H1 (cell line): ENCODE measurements around the gene PPID. TPM values are rescaled to one million over a fixed set of nuclear protein-coding genes. Genes with fewer than 3 reads are reported as not detected.
"Not testable (repeated sequence)": the region's sequence is repeated elsewhere in the genome, so short reads cannot be mapped to it uniquely, and the experiment has no call there.

Source experiments
- CTCF ChIA-PET: fragments of 300-600 bp; sonication (Branson Sonifier 250); formaldehyde crosslinking; loops from one replicate; lab custom pipeline; 2021; ENCODE audit not compliant: partially characterized antibody; lab: Charles Lee
- POLR2A ChIA-PET: fragments of 300-600 bp; sonication (Branson Sonifier 250); formaldehyde crosslinking; loops from one replicate; lab custom pipeline; 2021; ENCODE audit warnings: inconsistent platforms; ENCODE audit not compliant: partially characterized antibody; lab: Charles Lee
- DNase-seq, 2 experiments: peaks; one replicate each; pipeline versions ENCODE4 v3.0.0 to v3.0.0-alpha.2; 2010 to 2022; ENCODE audit warnings: low spot score in 2 of 2, low read depth in 1 of 2, mixed read lengths in 1 of 2
- FAIRE-seq: peaks from 2 replicates; lab custom pipeline; 2011; peaks lifted over from hg19 to GRCh38; lab: Jason Lieb, UNC
- H2AFZ ChIP-seq: 2 replicates; pipeline ENCODE4 v1.8.1; 2012; ENCODE audit warnings: low read length, inconsistent platforms
- H2AK5ac ChIP-seq: 2 replicates; pipeline ENCODE4 v1.6.1; 2013; ENCODE audit warnings: low read depth, low read length
- H2BK120ac ChIP-seq: replicated peaks from 2 replicates; pipeline ENCODE3; 2013; ENCODE audit warnings: low read depth, low read length, inconsistent platforms
- H2BK12ac ChIP-seq: 2 replicates; pipeline ENCODE4 v1.6.1; 2013; ENCODE audit warnings: low read depth, low read length
- H2BK15ac ChIP-seq: 2 replicates; pipeline ENCODE4 v1.6.1; 2013; ENCODE audit warnings: low read length
- H2BK20ac ChIP-seq: 2 replicates; pipeline ENCODE4 v1.6.1; 2013; ENCODE audit warnings: low read length
- H2BK5ac ChIP-seq: 2 replicates; pipeline ENCODE4 v1.6.1; 2013; ENCODE audit warnings: low read depth, low read length
- H3K14ac ChIP-seq: 2 replicates; pipeline ENCODE4 v1.6.1; 2013; ENCODE audit warnings: inconsistent platforms; ENCODE audit not compliant: insufficient read length
- H3K18ac ChIP-seq: 2 replicates; pipeline ENCODE4 v1.6.1; 2013; ENCODE audit warnings: low read length; ENCODE audit errors: extremely low read depth
- H3K23ac ChIP-seq: 2 replicates; pipeline ENCODE4 v1.6.1; 2013; ENCODE audit warnings: inconsistent platforms; ENCODE audit not compliant: insufficient read length
- H3K23me2 ChIP-seq: 2 replicates; pipeline ENCODE4 v1.6.1; 2013; ENCODE audit warnings: low read depth, low read length
- H3K27ac ChIP-seq: 2 replicates; pipeline ENCODE4 v1.6.1; 2011; ENCODE audit warnings: low read depth, low read length, inconsistent platforms
- H3K27me3 ChIP-seq, 4 experiments: replicated peaks in 1 of 4; 1 replicate in 1 of 4; 2 replicates in 3 of 4; pipeline versions ENCODE4 v1.6.1 to v1.8.1; 2011 to 2013; ENCODE audit warnings: low read length in 3 of 4, mild to moderate bottlenecking in 3 of 4, inconsistent platforms in 2 of 4, mixed read lengths in 2 of 4, moderate library complexity in 1 of 4; ENCODE audit not compliant: control insufficient read depth in 3 of 4, insufficient read depth in 3 of 4; ENCODE audit errors: extremely low read depth in 1 of 4
- H3K36me3 ChIP-seq, 4 experiments: 2 replicates each; pipeline versions ENCODE4 v1.6.1 to v1.8.1; 2011 to 2013; ENCODE audit warnings: mild to moderate bottlenecking in 4 of 4, low read length in 3 of 4, moderate library complexity in 2 of 4, control low read depth in 1 of 4, inconsistent platforms in 1 of 4; ENCODE audit not compliant: insufficient read depth in 4 of 4, control insufficient read depth in 2 of 4
- H3K4ac ChIP-seq: replicated peaks from 2 replicates; pipeline ENCODE3; 2013; ENCODE audit warnings: low read length, low read depth, mixed read lengths, inconsistent platforms; ENCODE audit not compliant: insufficient read length
- H3K4me1 ChIP-seq, 4 experiments: replicated peaks in 1 of 4; 1 replicate in 1 of 4; 2 replicates in 3 of 4; pipeline versions ENCODE4 v1.6.1 to v1.8.1; 2011 to 2013; ENCODE audit warnings: low read length in 3 of 4, inconsistent platforms in 2 of 4, mixed read lengths in 1 of 4; ENCODE audit not compliant: insufficient read depth in 4 of 4, control insufficient read depth in 3 of 4
- H3K4me2 ChIP-seq, 2 experiments: 2 replicates each; pipeline versions ENCODE4 v1.6.1 to v1.8.1; 2011 to 2013; ENCODE audit warnings: low read depth in 2 of 2, low read length in 2 of 2, control low read depth in 1 of 2, inconsistent platforms in 1 of 2, mild to moderate bottlenecking in 1 of 2; ENCODE audit not compliant: insufficient read depth in 1 of 2
- H3K4me3 ChIP-seq, 4 experiments: fragments of 200-600, 300-600 bp in 1 of 4; sonication (generic), shearing (Covaris generic), sonication (Bioruptor Twin) in 1 of 4; 2 replicates each; pipeline versions ENCODE4 v1.5.1 to v1.8.1; 2011 to 2016; ENCODE audit warnings: low read length in 4 of 4, low read depth in 3 of 4, control low read depth in 2 of 4, inconsistent platforms in 2 of 4, mild to moderate bottlenecking in 2 of 4, mixed read lengths in 1 of 4, moderate library complexity in 1 of 4; ENCODE audit not compliant: insufficient read depth in 2 of 4; ENCODE audit errors: extremely low read depth in 1 of 4
- H3K56ac ChIP-seq: replicated peaks from 2 replicates; pipeline ENCODE3; 2013; ENCODE audit warnings: low read depth, mild to moderate bottlenecking, mixed read lengths, low read length, inconsistent platforms; ENCODE audit not compliant: insufficient read length
- H3K79me1 ChIP-seq: 2 replicates; pipeline ENCODE4 v1.6.1; 2013; ENCODE audit warnings: low read depth, low read length, control low read depth
- H3K79me2 ChIP-seq, 2 experiments: 2 replicates each; pipeline versions ENCODE4 v1.6.1 to v1.8.1; 2012 to 2013; ENCODE audit warnings: low read length in 2 of 2, mild to moderate bottlenecking in 2 of 2, inconsistent platforms in 1 of 2; ENCODE audit not compliant: insufficient read depth in 2 of 2, control insufficient read depth in 1 of 2
- H3K9ac ChIP-seq, 4 experiments: replicated peaks in 1 of 4; 1 replicate in 1 of 4; 2 replicates in 3 of 4; pipeline versions ENCODE4 v1.6.1 to v1.8.1; 2011 to 2013; ENCODE audit warnings: low read depth in 3 of 4, low read length in 3 of 4, control low read depth in 2 of 4, mild to moderate bottlenecking in 2 of 4, moderate library complexity in 2 of 4, inconsistent platforms in 1 of 4; ENCODE audit errors: extremely low read depth in 1 of 4
- H3K9me3 ChIP-seq, 2 experiments: 2 replicates each; pipeline versions ENCODE4 v1.6.1 to v1.8.1; 2012 to 2013; ENCODE audit warnings: mild to moderate bottlenecking in 2 of 2, moderate library complexity in 2 of 2, control low read depth in 1 of 2, inconsistent platforms in 1 of 2, low read depth in 1 of 2, low read length in 1 of 2, mixed read lengths in 1 of 2; ENCODE audit not compliant: insufficient read depth in 2 of 2
- H4K20me1 ChIP-seq, 2 experiments: replicated peaks in 1 of 2; 2 replicates each; pipeline versions ENCODE3 to v1.8.1; 2011 to 2013; ENCODE audit warnings: inconsistent platforms in 2 of 2, low read length in 2 of 2, mild to moderate bottlenecking in 1 of 2; ENCODE audit not compliant: insufficient read depth in 2 of 2, control insufficient read depth in 1 of 2
- H4K5ac ChIP-seq: 2 replicates; pipeline ENCODE4 v1.6.1; 2013; ENCODE audit warnings: low read length, low read depth, mixed read lengths, inconsistent platforms; ENCODE audit not compliant: insufficient read length
- H4K8ac ChIP-seq: 2 replicates; pipeline ENCODE4 v1.8.0; 2013; ENCODE audit warnings: mild to moderate bottlenecking, moderate library complexity, low read length, inconsistent platforms; ENCODE audit not compliant: insufficient read depth; ENCODE audit errors: extremely low read depth
- H4K91ac ChIP-seq: replicated peaks from 2 replicates; pipeline ENCODE3; 2013; ENCODE audit warnings: low read length, mixed read lengths, inconsistent platforms; ENCODE audit not compliant: insufficient read length
- HDAC2 ChIP-seq, 2 experiments: fragments of 300-600 bp in 1 of 2; sonication (generic) in 1 of 2; IDR thresholded peaks; 2 replicates each; pipeline ENCODE4 v1.6.1; 2011 to 2012; ENCODE audit warnings: low read depth in 2 of 2, low read length in 2 of 2, mild to moderate bottlenecking in 2 of 2, moderate library complexity in 2 of 2, borderline replicate concordance in 1 of 2, inconsistent platforms in 1 of 2
- NANOG ChIP-seq: IDR thresholded peaks from 2 replicates; pipeline ENCODE4 v1.6.1; 2011; ENCODE audit warnings: low read length, low read depth, mild to moderate bottlenecking, inconsistent platforms; ENCODE audit not compliant: insufficient read depth, poor library complexity, severe bottlenecking
- POU5F1 ChIP-seq: IDR thresholded peaks from 2 replicates; pipeline ENCODE4 v1.6.1; 2011; ENCODE audit warnings: low read depth, mild to moderate bottlenecking, low read length, moderate library complexity
- SIRT6 ChIP-seq: IDR thresholded peaks from one replicate; pipeline ENCODE4 v1.7.1; 2012; ENCODE audit warnings: low read length, inconsistent platforms
- SUZ12 ChIP-seq: fragments of 200-600 bp; sonication (generic); IDR thresholded peaks from 2 replicates; pipeline ENCODE4 v1.6.1; 2012; ENCODE audit warnings: mild to moderate bottlenecking, inconsistent platforms, low read length, moderate library complexity, mixed read lengths
- TAF7 ChIP-seq: optimal IDR thresholded peaks from 2 replicates; pipeline ENCODE3; 2011; ENCODE audit warnings: low read depth, mild to moderate bottlenecking, inconsistent platforms, low read length, moderate library complexity, borderline replicate concordance
- WGBS, 2 experiments: shearing (Covaris generic) in 1 of 2; methylation state at CpG; one replicate each; pipeline versions ENCODE4 v1.1.6 to v1.1.7; 2013 to 2015; ENCODE audit warnings: low lambda C conversion rate in 2 of 2, mixed read lengths in 2 of 2, inconsistent platforms in 1 of 2, low coverage in 1 of 2, missing lambda C conversion rate in 1 of 2; ENCODE audit not compliant: insufficient replicate concordance in 2 of 2, insufficient coverage in 1 of 2, insufficient read length in 1 of 2; ENCODE audit errors: extremely low coverage in 1 of 2, missing lambda C conversion rate in 1 of 2; 5-methylcytosine and 5-hydroxymethylcytosine counted together
- polyA plus RNA-seq, 7 experiments: library from polyadenylated mRNA; depleted of rRNA in 3 of 7; stranded (reverse) in 5 of 7; unstranded in 2 of 7; fragments of >200 nt in 5 of 7; fragments of 200-250 nt in 2 of 7; gene quantifications; 1 replicate in 5 of 7; 2 replicates in 1 of 7; 4 replicates in 1 of 7; pipeline versions ENCODE4 v1.2.1 to v1.2.3, GENCODE V29; 2011 to 2013; ENCODE audit warnings: missing spikeins in 2 of 7, mixed read lengths in 2 of 7
- total RNA-seq: library from RNA; stranded (reverse); fragmentation: NEBNext Ultra II Directional; extraction: Animal tissue kit (Norgen Biotek cat#: 25700); gene quantifications from 2 replicates; pipeline ENCODE4 v1.2.1, GENCODE V29; 2021
- TF ChIP-seq, protein P1 (sequence below): IDR thresholded peaks from 2 replicates; pipeline ENCODE4 v1.6.1; 2012; ENCODE audit warnings: inconsistent platforms

The PPID gene
- total and polyA plus RNA-seq, 2 of the 8 experiments (the other 6 are each of a cell fraction or from before 2014, with no cell fraction given) = 20.2 to 53.2 TPM

GRCh38 chr4:158760866-158761265 lies 37.7 kb upstream of the PPID start (continued):
- TF ChIP-seq NANOG (no peak), TAF7 (no peak), SIRT6 (no peak), HDAC2 (IDR thresholded peaks at IDR 0.05; ENCODE audit: borderline replicate concordance in 1 of 2, low read depth in 2 of 2, low read length in 2 of 2) (no peak), SUZ12 (no peak), POU5F1 (no peak)
- TF ChIP-seq, protein P1, sequence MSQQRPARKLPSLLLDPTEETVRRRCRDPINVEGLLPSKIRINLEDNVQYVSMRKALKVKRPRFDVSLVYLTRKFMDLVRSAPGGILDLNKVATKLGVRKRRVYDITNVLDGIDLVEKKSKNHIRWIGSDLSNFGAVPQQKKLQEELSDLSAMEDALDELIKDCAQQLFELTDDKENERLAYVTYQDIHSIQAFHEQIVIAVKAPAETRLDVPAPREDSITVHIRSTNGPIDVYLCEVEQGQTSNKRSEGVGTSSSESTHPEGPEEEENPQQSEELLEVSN = no peak
- TF ChIP-seq, all 59 proteins: peak for 0

GRCh38 chr4:158759539-158759938 lies 36.3 kb upstream of the PPID start:
- H3K4me2 ChIP-seq, H4K5ac ChIP-seq, H2BK5ac ChIP-seq, H4K8ac ChIP-seq, H3K4me3 ChIP-seq, H3K36me3 ChIP-seq, H3K14ac ChIP-seq, H3K4me1 ChIP-seq, H2BK12ac ChIP-seq, H3K18ac ChIP-seq, H2BK15ac ChIP-seq, H3K56ac ChIP-seq, H4K91ac ChIP-seq, CTCF ChIA-PET, DNase-seq, H2BK120ac ChIP-seq, H3K9me3 ChIP-seq, H3K23me2 ChIP-seq, H2AK5ac ChIP-seq, H4K20me1 ChIP-seq, H3K79me1 ChIP-seq, H3K79me2 ChIP-seq, H2AFZ ChIP-seq, H3K9ac ChIP-seq, H2BK20ac ChIP-seq, H3K27ac ChIP-seq, FAIRE-seq, H3K27me3 ChIP-seq, H3K4ac ChIP-seq, H3K23ac ChIP-seq, POLR2A ChIA-PET: not testable (repeated sequence)
- WGBS, 2 experiments = 94% methylated on average over 19 of the region's 20 CpGs; no CpG with 5 or more reads in 1 of the 2 experiments
